ENCODE measurements around the gene RADIL.

RADIL gene

GRCh38 chr7:4783292-4783652 is 100.2 kb downstream of the RADIL start:
- H3K27me3 ChIP-seq (ENCODE audit: insufficient read depth, poor library complexity, severe bottlenecking): no peaks in the 10 kb centered on the region
- DNase-seq (ENCODE audit: low read depth in 1 of 2, low spot score in 1 of 2): no peak
- H3K4me3 ChIP-seq (replicated peaks; ENCODE audit: insufficient read depth, low read length): no peak overlapping the region
- TF ChIP-seq SPI1 (IDR thresholded peaks at IDR 0.05; ENCODE audit: borderline replicate concordance, low read depth) (no peak), POLR2AphosphoS5 (IDR thresholded peaks at IDR 0.05; ENCODE audit: low read depth) (no peak), GABPA (IDR thresholded peaks at IDR 0.05; ENCODE audit: low read depth) (no peak)
- TF ChIP-seq, protein P1, sequence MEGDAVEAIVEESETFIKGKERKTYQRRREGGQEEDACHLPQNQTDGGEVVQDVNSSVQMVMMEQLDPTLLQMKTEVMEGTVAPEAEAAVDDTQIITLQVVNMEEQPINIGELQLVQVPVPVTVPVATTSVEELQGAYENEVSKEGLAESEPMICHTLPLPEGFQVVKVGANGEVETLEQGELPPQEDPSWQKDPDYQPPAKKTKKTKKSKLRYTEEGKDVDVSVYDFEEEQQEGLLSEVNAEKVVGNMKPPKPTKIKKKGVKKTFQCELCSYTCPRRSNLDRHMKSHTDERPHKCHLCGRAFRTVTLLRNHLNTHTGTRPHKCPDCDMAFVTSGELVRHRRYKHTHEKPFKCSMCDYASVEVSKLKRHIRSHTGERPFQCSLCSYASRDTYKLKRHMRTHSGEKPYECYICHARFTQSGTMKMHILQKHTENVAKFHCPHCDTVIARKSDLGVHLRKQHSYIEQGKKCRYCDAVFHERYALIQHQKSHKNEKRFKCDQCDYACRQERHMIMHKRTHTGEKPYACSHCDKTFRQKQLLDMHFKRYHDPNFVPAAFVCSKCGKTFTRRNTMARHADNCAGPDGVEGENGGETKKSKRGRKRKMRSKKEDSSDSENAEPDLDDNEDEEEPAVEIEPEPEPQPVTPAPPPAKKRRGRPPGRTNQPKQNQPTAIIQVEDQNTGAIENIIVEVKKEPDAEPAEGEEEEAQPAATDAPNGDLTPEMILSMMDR (IDR thresholded peaks at IDR 0.05; ENCODE audit: insufficient read depth, low read length): no peak
- TF ChIP-seq, protein P2, sequence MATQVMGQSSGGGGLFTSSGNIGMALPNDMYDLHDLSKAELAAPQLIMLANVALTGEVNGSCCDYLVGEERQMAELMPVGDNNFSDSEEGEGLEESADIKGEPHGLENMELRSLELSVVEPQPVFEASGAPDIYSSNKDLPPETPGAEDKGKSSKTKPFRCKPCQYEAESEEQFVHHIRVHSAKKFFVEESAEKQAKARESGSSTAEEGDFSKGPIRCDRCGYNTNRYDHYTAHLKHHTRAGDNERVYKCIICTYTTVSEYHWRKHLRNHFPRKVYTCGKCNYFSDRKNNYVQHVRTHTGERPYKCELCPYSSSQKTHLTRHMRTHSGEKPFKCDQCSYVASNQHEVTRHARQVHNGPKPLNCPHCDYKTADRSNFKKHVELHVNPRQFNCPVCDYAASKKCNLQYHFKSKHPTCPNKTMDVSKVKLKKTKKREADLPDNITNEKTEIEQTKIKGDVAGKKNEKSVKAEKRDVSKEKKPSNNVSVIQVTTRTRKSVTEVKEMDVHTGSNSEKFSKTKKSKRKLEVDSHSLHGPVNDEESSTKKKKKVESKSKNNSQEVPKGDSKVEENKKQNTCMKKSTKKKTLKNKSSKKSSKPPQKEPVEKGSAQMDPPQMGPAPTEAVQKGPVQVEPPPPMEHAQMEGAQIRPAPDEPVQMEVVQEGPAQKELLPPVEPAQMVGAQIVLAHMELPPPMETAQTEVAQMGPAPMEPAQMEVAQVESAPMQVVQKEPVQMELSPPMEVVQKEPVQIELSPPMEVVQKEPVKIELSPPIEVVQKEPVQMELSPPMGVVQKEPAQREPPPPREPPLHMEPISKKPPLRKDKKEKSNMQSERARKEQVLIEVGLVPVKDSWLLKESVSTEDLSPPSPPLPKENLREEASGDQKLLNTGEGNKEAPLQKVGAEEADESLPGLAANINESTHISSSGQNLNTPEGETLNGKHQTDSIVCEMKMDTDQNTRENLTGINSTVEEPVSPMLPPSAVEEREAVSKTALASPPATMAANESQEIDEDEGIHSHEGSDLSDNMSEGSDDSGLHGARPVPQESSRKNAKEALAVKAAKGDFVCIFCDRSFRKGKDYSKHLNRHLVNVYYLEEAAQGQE (IDR thresholded peaks at IDR 0.05; ENCODE audit: insufficient replicate concordance, low read depth): no peak
- H3K27ac ChIP-seq (replicated peaks): no peak overlapping the region

DNA sequence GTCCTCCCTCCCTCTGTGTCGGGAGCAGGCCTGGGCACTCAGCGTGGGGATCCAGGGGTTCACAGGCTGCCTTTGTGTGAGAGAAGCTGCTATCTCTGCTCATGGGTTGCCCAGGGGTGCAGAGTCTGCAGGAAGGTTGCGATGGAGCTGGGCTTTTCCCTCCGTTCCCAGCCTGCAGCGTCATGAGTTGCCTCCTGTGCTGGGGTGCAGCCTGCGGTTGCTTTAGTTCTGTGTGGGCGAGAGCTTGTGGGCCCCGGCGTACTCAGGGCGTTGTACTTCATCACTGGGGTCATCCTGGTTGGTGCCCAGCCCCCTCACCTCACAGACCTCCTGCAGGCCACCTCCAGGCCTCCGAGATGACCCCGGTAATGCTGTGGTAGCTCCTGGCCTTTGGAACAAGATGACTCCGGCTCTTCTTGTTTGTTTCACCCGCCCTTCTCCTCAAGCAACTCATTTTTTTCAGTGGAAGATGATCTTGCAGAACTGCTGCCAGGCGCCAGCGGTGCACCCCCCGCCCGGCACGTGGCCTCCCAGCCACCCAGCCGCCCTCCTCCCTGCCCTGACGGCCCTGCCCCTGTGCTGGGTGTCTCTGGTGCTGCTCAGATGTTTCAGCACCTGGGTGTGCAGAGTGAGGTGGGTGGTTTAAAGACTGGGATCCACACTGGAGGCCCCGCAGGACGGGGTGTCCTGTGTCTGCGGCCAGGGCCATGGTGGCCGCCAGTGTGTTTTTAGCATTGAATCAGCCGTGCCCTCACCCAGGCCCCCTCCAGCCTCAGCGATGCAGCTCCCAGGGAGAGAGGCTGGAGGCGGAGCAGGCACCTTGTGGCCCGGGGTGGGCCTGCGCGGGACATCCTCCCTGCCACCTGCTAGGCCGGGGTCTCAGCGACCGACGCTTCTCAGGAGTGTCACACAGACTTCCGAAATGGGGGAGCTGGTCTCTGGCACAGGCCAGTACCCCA is 100.9 kb downstream of the RADIL start:
- Histone ChIP-seq H3K4me3 (replicated peaks; ENCODE audit: insufficient read depth, low read length) (no peak overlapping the region), H3K27me3 (ENCODE audit: insufficient read depth, poor library complexity, severe bottlenecking) (no peaks in the 10 kb centered on the region), H3K27ac (replicated peaks) (no peak overlapping the region)
- DNase-seq (ENCODE audit: low read depth in 1 of 2, low spot score in 1 of 2): no peak
- no peak for TF ChIP-seq SPI1 (IDR thresholded peaks at IDR 0.05; ENCODE audit: borderline replicate concordance, low read depth)
- TF ChIP-seq, protein P1 (IDR thresholded peaks at IDR 0.05; ENCODE audit: insufficient read depth, low read length): no peak
- TF ChIP-seq, protein P2 (IDR thresholded peaks at IDR 0.05; ENCODE audit: insufficient replicate concordance, low read depth): no peak
- no peak for TF ChIP-seq GABPA (IDR thresholded peaks at IDR 0.05; ENCODE audit: low read depth)
- TF ChIP-seq POLR2AphosphoS5 (IDR thresholded peaks at IDR 0.05; ENCODE audit: low read depth): no peak

DNA sequence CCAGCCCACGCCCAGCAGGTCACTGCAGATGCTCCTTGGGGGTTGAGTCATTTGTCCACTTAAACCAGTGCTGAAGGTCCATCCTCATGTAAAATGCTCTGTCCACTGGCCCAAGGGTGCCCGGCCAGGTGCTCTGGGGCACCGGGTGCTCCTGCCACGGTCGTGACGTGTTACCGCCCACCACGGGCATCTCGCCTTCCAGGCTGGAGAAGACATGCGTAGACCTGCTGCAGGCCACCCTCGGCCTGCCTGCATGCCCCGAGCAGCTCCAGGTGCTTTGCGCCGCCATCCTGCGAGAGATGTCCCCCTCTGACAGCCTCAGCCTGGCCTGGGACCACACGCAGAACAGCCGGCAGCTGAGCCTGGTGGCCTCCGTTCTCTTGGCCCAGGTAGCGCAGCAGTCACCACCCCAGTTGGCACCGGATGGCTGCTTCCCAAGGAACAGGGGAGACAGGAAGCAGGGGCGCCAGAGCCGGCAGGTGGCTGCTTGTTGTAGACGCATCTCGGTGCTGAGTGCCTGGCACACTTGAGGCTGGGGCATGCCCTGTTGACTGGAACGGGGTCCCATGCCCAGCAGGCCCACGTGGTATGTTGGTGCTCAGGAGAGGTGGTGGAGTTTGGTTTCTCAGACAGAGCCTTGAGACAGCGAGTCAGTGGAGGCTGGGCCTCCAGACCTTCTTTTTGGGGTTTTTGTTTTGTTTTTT is 102.0 kb downstream of the RADIL start:
- no peak overlapping the region for H3K4me3 ChIP-seq (replicated peaks; ENCODE audit: insufficient read depth, low read length)
- DNase-seq (ENCODE audit: low read depth in 1 of 2, low spot score in 1 of 2): no peak
- H3K27me3 ChIP-seq (ENCODE audit: insufficient read depth, poor library complexity, severe bottlenecking): no peaks in the 10 kb centered on the region
- TF ChIP-seq SPI1 (IDR thresholded peaks at IDR 0.05; ENCODE audit: borderline replicate concordance, low read depth): no peak
- TF ChIP-seq, protein P1 (IDR thresholded peaks at IDR 0.05; ENCODE audit: insufficient read depth, low read length): no peak
- no peak for TF ChIP-seq POLR2AphosphoS5 (IDR thresholded peaks at IDR 0.05; ENCODE audit: low read depth)
- TF ChIP-seq, protein P2 (IDR thresholded peaks at IDR 0.05; ENCODE audit: insufficient replicate concordance, low read depth): no peak
- TF ChIP-seq GABPA (IDR thresholded peaks at IDR 0.05; ENCODE audit: low read depth): no peak
- no peak overlapping the region for H3K27ac ChIP-seq (replicated peaks)
